HG02642 (cell line): Measurements from ENCODE around the gene SIX2.

Experiments
- ATAC-seq: cut with Tn5 transposase; IDR thresholded peaks from one replicate; pipeline ENCODE4 v1.9.1; 2021; ENCODE audit warnings: mild to moderate bottlenecking; ENCODE audit not compliant: unreplicated experiment, poor library complexity

The SIX2 gene

DNA sequence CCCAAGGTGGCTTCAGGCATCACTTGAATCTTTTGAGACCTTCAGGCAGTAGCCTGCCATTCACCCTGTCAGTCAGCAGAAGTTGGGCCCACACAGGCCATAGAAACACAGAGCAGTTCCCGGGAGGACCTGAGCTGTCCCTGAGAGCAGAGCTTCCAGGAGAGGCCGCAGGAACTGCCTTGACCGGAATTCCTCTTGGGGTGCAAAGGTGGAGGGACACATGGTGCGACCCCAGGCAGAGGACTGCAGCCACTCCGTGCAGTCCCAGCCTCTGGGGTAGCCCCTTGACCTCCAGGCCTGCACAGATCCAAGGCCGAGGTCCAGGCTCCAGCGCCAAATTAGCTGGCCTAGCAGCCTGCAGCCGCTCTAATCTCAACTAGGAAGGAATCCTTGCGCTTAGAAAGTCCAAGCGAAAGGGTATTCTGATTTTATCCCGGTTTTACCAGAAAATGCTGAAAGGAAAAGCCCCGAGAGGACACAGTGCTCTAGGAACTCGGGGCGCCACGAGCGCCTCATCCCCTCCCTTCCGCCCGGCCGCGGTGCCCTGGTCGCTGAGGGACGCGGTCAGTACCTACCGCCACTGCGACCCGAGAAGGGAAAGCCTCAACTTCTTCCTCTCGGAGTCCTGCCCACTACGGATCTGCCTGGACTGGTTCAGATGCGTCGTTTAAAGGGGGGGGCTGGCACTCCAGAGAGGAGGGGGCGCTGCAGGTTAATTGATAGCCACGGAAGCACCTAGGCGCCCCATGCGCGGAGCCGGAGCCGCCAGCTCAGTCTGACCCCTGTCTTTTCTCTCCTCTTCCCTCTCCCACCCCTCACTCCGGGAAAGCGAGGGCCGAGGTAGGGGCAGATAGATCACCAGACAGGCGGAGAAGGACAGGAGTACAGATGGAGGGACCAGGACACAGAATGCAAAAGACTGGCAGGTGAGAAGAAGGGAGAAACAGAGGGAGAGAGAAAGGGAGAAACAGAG is 5.4 kb downstream of the SIX2 start:
- no peak for ATAC-seq

DNA sequence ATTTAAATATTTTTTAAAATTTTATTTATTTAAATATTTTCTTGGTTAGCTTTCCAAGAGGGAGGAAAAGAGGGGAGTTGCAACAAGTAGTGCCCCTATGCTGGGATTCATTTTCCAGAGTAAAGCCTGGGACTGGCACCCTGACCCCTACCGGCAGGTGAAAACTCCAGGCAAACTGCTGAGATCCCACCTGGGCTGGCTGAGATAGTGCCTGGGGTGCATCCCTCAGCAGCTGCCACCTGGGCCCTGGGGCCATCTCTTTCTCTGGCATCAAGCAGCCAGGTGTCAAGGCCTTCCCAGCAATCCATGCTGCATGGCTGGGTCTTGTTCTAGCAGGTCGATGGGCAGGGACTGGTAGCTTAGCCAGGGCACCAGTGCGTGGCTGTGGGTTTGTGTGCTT is 6.6 kb downstream of the SIX2 start:
- no peak for ATAC-seq

DNA sequence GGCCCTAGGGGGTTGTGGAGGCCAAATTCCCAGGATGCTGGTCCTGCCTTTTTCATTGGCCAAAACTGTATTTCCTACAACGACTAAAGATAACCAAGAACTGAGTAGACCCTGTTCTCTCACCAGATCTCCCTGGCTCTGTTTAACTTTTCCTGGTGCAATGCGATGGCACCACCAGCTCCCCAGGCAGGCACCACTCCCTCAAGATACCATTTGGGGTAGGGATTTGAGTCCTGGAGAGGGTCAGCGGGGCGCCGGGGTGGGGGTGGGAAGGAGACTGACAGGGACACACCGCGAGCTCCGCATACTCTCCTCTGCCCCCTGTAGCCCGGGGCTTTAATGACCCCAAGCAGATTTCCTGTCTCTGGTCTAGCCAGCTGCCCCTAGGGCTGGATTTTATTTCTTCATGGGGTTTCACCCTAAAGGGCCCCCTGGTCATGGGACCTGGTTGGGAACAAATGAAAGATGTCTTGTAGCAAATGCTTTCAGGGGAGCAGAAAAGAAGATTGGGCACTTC is 7.3 kb downstream of the SIX2 start:
- ATAC-seq = no peak

DNA sequence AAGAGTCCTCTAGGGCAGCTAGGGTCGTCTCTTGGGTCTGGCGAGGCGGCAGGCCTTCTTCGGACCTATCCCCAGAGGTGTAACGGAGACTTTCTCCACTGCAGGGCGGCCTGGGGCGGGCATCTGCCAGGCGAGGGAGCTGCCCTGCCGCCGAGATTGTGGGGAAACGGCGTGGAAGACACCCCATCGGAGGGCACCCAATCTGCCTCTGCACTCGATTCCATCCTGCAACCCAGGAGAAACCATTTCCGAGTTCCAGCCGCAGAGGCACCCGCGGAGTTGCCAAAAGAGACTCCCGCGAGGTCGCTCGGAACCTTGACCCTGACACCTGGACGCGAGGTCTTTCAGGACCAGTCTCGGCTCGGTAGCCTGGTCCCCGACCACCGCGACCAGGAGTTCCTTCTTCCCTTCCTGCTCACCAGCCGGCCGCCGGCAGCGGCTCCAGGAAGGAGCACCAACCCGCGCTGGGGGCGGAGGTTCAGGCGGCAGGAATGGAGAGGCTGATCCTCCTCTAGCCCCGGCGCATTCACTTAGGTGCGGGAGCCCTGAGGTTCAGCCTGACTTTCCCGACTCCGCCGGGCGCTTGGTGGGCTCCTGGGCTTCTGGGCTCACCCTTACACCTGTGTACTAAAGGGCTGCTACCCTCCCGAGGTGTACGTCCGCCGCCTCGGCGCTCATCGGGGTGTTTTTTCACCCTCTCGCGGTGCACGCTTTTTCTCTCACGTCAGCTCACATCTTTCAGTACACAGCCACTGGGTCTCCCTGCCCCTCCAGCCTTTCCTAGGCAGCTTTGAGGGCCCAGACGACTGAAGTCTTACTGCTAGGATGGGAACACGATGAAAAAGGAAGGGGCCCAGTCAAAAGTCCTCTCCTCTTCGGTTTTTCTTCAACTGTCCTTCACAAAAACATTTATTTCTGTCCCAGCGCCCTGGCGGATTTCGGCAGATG is 8.1 kb downstream of the SIX2 start:
- no peak for ATAC-seq

DNA sequence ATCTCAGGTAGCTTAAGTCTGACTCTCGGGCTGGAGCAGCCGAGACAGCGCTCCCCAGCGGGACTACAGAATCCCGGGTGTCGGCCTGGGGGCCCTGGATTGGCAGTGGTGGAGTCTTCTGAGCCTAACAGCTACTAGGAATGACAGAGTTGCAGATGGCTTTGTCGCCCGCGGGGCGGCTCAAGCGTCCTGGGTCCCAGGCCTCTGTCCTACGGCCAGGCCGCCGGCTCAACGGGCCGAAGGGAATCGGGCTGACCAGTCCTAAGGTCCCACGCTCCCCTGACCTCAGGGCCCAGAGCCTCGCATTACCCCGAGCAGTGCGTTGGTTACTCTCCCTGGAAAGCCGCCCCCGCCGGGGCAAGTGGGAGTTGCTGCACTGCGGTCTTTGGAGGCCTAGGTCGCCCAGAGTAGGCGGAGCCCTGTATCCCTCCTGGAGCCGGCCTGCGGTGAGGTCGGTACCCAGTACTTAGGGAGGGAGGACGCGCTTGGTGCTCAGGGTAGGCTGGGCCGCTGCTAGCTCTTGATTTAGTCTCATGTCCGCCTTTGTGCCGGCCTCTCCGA is 8.8 kb downstream of the SIX2 start:
- no peak for ATAC-seq

DNA sequence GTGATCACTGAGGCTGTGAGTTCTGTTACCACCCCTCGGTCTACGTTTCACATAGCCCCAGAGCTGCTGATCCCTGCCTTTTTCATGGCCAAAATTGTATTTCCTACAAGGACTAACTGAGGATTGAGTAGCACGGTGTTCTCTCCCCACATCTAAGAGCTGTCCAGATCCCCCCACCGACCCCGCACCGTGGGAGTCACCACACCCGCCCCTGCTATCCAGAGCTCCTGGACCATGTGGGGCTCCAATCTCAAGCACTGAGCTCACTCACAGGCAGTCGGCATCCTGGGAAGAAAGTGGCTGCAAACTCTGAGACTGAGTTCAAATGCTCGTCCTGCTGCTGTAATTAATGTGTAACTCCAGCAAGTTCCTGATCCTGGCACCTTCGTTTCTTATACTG is 9.7 kb downstream of the SIX2 start:
- ATAC-seq = no peak

DNA sequence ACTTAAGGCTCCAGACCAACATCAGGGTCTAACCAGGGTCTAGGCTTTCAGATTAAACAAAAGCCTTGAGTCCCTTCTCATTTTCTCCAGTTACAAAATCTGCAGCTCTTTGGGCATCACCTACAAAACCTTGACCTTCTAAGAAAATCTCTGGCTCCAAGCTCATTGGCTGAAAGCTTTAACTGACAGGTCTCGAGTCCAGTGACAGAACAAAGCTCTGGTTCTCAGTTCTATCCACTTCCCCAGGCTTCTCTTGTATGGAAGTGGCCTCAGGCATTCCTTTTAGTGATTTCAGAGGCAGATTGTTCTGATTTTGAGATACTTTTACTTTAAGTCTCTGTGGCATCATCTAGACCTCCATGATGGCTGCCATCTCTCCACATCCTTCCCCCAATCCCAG is 11.3 kb downstream of the SIX2 start:
- ATAC-seq = no peak

DNA sequence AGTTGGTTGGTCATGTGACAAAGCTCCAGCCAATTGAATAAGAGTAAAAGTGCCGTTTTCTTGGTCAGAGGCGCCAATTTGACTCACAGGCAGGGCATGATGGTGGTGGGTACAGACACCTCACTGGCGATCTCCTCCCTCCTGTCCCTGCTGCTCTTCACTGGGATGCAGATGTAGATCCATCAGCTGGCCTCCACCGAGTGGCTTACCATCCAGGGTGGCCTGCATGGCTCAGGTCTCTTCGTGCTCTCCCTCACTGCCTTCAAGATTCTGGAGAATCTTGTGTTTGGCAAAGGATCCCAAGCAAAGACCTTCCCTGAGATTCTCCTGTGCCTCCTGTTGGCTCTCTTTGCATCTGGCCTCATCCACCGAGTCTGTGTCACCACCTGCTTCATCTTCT is 12.9 kb downstream of the SIX2 start:
- ATAC-seq = no peak

DNA sequence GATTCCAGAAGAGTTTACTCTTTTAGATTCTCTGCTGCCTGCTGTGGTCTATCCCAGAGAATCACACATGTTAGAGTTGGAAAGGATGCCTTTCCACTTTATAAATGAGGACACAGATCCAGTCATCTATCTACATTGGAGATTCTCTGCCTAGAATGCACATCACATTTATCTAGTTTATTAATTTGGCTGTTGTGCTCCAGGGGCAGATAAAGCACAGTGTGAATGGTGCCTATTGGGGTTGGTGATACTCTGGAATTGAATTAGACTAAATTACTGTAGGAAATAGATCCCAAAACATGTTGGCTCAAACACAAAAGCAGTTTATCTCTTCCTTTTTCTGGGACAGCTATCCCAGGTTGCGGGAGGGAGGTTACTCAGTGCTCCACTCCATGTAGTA is 14.9 kb downstream of the SIX2 start:
- ATAC-seq = no peak

DNA sequence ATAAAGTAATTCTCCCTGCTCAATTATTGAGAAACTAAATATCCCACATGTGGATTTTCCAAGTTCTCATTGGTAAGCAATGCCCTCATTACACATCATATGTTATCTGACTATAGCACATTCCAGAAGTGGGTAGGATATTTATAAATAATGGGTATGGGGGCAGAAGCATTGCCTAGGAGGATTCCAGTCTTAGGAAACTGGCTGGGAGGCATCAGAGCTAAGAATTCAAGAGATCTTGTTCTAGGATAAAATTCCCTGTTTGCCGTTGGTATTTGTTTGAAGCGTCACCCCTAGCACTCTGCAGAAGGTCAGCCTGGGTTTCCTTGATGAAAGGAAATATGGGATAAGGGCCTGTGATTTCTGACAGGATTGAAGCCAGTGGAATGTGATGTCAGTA is 20.1 kb downstream of the SIX2 start:
- ATAC-seq = no peak

DNA sequence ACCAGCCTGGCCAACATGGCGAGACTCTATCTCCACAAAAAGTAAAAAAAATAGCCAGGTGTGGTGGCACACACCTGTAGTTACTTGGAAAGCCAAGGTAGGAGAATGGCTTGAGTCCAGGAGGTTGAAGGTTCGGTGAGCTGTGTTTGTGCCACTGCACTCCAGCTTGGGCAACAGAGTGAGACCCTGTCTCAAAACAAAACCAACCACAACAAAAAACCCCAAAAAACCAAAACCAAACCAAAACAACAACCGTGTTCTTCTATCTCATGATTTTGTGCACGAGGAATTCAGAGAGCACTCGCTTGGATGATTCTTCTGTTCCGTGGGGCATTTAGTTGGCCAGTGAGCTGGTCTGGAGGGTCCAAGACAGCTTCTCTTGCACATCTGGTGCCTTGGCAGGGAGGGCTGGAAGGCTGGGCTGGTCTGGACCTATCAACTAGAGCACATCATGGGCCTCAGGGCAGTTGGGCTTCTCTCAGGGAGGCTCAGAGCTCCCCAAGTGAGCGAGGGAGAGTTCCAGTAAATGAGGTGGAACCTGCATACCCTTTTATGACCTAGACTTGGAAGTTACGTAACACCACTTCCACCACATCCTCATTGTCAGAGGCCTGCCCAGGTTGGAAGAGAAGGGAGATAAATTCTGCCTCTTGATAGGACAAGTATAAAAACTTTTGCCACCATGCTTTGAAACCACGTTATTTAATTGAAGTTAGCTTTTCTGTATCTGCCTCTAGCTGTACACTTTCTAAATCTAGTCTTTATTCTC is 25.2 kb downstream of the SIX2 start:
- ATAC-seq = no peak

DNA sequence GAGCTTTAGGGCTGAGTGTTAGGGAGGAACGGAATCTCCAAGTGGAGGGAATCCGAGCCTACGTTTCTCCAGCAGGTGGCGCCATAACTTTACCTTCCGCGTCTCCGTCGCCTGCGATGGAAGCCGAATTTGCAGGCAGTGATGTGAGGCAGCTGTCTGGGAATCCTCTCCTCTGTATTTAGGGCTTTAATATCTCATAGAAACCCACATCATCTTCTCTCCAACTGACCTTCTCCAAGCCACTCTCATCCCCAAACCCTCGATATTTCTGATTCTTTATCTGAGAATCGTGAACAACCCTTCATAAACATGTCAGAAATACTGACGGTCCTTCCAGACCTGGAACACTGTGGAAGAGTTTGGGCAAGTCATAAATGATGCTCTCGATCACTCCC is 27.5 kb downstream of the SIX2 start:
- ATAC-seq = no peak

DNA sequence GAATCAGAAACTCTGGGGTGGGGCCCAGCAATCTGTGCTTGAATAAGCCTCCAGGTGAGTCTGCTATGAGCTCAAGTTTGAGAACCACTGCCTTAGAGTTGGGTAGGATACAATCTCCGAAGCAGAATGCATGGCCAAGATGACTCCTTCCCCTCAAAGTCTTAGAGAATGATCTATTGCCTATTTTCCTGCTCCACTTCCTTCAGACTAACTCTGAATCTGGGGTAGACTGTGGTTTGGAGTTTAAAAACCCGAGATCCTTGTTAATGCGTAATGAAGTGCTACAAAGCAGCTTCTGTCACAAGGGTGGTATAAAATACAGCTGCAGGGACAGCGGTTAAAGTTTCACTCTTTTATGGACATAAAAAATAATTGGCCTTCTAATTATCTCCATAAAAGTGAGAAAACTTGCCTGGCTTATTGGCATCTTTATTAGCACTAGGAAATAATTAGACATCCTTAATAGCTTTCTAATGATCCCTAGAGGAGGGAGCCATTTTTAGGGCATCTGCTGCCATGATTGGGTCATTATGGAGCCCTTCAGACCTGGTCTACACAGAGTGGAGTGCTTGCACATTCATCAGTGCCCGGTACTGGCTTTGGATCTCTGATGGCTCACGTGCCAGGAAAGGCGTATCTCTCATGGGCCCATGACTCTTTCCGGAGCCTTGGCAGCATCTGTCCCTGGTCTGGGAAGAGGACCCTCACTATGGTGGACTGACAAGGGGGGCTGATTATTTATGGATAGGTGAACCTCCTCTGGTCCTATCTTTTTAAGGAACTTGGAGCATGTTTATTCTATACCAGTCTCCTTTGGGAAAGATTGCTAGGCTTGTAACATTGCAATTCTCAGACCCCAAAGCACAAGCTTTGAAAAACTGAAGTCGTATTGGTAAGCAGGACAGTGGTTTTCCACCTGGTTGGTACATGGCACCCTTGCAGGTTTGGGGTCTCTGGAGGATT is 28.2 kb downstream of the SIX2 start:
- ATAC-seq = no peak

DNA sequence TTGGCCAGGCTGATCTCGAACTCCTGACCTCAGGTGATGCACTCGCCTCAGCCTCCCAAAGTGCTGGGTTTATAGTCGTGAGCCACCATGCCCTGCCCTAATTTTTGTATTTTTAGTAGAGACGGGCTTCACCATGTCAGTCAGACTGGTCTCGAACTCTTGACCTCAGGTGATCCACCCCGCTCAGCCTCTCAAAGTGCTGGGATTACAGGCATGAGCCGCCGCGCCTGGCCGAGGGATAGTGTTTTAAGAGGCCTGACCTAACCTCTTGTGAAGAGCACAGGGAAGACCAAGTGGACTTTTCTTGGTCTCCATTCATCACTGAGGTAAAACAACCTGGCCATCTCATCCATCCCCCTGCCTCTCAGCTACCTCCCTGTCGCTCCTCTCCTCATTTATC is 29.7 kb downstream of the SIX2 start:
- no peak for ATAC-seq

DNA sequence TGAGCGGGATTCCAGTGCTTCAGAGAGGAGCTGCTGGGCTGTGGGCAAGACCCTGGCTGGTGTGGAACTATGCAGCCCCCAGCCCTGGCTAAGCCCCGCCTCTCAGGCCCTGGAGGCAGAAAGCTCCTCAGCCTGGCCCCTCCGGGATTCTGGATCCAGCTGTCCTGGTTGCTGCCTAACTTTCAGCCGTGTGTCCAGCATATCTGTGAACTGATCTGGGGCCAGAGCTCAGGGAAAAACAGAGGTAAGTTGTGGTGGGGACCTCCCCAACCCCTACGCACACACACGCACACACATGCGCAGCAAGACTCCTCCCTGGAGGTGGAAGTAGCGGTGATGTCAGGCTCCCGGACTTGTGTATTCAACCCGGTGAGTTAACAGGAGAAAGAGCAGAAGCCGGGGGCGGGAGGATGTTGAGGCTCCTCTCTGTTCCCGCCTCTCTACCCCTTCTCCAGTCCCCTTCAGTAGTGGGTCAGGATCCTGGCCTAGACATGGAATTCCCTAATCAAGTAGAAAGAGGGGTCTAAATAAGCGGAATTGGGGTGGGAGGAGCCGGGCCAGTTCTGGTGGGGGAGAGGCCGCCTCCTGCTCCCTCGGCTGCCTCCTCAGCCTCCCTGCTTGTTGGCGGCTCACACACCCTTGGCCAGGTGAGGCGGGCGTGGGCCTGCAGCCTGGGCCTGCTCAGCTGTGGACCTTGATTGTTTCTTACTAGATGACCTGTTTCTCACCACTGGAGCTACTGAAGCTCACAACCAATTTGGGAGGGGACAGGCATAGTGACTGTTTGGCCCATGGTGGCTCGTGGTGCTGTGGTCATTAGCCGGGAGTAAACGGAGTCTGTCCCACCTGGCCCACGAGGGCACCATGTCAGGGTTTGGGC is 33.4 kb downstream of the SIX2 start:
- ATAC-seq = no peak

DNA sequence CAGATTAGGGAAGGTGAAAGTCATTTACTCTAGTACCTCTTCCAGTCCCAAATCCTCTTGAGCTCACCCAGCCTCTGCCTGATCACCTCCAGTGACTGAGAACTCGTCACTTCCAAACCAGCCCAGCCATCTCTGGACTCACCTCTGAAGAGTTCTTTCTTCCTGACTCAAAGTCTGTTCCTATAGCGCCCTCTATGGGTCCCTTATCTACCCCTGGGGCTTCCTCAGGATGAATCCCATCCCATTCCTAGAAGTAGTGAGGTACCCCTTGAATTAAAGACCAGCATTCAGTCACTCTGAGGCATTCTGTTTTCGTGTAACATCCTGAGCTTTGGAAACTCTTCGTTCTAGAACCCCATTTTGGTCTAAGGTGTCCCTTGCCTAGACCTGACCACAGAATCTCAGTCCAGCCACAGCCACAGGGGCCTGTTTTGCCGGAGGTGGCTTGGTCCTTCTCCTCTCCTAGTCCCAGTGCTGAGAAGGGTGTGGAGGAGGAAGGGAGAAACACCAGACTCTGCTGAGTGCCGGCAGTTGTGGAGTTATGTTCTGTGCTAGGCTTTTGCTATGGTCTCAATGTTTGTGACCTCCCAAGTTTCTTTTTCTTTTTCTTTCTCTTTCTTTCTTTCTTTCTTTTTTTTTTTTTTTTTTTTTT is 35.1 kb downstream of the SIX2 start:
- ATAC-seq = no peak

DNA sequence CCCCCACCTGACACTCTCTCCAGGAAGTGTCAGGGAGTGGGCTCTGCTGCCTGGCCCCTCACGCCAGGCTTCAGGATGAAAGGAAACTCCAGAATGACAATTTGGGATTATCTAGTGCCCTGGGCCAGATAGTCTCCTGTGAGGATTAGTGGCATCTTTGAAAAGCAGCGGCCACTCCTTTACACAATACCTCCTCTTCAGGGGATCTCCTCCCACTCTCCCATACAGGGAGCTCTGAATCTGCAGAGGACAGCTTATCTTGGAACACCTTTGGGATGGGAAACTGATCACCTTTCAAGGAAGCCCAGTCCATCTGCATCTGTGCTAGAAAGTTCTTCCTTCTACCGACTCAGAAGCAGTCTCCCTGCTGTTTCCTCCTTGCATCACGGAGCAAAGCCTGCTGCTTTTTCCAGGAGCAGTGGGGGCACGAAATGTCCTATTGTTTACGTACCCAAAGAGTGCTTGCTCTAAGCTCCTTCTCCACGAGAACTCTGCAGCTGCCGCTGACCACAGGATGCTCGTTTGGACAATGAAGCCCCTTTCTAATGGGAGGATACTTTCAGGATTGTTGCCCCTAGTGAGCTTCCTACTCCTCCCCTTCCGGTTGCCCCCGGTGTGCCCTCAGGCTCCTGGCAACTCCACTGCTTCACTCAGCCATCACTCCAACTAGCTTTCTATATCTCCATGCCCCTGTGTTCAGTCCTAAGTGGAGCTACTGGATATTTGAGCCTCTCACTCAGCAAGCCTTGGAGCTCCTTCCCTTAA is 36.3 kb downstream of the SIX2 start:
- no peak for ATAC-seq
